GM21526 (cell line): ENCODE measurements around the gene MAN1C1.

ENCODE experiments used
- ATAC-seq: cut with Tn5 transposase; IDR thresholded peaks from one replicate; pipeline ENCODE4 v1.9.1; 2021; ENCODE audit warnings: moderate library complexity; ENCODE audit not compliant: unreplicated experiment, low FRiP score

The MAN1C1 gene

DNA sequence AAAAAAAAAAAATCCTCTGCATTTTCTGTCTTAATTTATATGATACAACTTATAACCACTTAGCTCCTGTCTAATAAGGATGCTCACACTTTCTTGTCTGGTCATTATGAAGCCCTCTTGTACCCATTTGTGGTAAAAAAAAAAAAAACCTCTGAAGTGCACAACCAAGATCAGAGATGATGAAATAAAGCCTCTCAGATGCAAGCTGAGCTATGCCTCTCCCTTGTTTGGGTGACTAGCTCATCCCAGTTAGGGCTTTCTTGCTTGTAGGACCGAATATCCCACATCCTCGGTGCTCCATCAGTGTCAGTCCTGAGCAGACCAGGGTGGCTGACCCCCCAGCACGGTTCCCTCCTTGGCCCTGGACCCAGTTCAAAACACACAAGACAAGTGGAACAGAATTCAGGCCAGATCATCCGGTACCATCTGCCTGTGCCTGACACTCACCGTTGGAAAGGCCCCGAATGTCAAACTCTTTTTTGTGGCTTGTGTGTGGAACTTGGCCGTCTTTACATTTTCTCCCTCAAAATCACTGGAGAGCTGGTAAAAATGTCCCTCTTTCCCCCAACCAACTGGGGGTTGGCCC, 177.1 kb downstream of the MAN1C1 start:
- no peak for ATAC-seq

- ATAC-seq: no peak
Observed at GRCh38 chr1:25794325-25794724, 177.7 kb downstream of the MAN1C1 start.

DNA sequence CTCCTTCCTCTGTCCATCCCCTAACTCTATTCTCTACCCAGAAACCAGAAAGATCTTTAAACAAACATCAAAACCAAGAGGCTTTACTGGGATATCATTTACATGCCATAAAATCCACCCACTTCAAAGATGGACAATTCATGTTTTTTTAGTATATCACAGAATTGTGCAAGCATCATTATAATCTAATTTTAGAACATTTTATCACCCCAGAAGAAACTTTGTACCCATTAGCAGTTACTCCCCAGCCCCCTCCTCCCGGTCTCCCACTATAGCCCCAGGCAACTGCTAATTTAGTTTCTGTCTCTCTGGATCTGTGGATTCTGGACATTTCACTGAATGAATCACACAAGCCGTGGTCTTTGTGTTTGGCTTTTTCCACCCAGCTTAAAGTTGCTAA, 178.6 kb downstream of the MAN1C1 start:
- no peak for ATAC-seq

DNA sequence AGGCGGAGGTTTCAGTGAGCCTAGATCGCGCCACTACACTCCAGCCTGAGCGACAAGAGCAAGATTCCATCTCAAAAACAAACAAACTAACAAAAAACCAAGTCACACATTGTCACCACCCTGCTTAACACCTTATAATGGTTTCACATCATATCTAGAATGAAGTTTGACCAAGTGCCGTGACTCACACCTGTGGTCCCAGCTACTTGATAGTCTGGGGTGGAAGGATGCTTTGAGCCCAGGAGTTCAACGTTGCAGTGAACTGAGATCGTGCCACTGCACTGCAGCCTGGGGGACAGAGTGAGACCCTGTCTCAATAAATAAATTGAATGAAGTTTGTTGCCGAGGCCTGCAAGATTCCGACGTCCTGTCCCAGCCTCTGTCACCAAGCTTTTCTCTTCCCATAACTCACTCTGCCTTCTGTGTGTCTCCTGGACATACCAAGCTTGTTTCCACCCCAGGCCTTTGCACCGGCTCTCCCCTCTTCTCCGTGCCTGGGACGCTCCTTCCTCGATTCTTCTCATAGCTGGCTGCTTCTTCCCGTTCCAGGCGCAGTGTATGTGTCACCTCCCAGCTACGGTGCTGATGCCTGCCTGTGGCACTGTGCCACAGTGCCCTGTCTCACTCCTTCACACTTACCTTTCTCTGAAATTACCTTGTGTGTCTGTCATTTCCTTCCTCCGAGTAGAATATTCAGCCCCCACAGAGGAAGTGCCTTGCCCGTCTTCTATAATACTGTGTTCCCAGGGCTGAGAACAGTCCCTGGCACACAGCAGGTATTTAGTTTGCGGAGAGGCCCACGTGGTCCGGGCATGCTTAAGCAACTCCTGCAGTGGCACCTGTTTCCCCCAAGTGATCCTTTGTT, 179.6 kb downstream of the MAN1C1 start:
- ATAC-seq: no peak

DNA sequence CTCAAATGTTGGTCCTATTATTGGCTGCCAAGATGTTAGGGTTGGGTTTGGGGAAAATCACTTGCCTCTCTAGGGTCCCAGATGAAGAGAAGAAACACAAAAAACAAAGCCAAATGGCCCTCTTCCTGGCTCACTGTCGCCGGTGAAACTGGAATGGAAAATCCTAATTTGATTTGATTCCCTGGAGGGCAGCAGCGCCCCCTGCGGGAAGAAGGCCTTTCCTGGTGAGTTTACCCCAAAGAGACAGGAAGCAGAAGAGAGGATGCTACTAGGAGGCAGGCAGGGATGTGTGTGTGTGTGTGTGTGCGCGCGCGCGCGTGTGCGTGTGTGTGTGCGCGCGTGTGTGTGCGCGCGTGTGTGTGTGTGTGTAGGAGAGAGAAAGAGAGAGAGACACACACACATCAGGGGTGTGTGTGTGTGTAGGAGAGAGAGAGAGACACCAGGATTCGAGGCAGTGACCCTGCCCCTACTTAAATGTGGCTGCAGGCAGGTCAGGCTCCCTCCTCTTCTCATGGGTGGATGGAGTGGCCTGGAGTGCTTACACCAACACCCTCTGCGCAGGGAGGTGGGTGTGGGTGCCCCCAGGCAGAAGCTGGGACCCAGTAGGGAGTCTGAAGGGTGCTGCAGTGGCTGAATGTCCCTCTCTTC, 180.3 kb downstream of the MAN1C1 start:
- no peak for ATAC-seq

DNA sequence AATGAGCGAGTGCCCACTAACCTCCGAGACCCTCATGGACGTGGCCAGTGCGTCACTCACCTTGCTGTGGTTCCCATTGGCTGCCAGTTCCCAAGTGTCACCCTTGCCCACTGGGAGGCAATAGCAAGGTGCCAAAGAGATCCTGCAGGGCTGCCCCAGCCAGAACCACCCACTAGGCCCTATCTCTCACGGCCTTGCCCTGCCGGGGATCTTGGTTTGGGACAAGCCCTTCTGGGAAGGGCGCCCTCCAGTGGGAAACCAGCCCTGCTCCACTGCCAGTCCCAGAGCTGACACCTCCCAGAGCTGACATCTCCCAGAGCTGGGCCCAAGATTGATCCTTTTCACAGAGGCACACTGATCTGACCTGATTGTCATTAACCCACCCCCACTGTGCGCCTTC, 181.3 kb downstream of the MAN1C1 start:
- no peak for ATAC-seq

- ATAC-seq: no peak
Observed at GRCh38 chr1:25798666-25799351, 182.2 kb downstream of the MAN1C1 start.

GRCh38 chr1:25799352-25799934, 182.9 kb downstream of the MAN1C1 start:
- no peak for ATAC-seq

- no peak for ATAC-seq
Observed at GRCh38 chr1:25799935-25800702, 183.5 kb downstream of the MAN1C1 start, which contains the start of gene SELENON. TSS of gene SELENON (plus strand) at chr1:25800193. CDS start at chr1:25800231, 38 bp downstream.

- no peak for ATAC-seq
Observed at GRCh38 chr1:25800703-25801377, 184.2 kb downstream of the MAN1C1 start.

GRCh38 chr1:25802915-25803314, 186.3 kb downstream of the MAN1C1 start:
- no peak for ATAC-seq

DNA sequence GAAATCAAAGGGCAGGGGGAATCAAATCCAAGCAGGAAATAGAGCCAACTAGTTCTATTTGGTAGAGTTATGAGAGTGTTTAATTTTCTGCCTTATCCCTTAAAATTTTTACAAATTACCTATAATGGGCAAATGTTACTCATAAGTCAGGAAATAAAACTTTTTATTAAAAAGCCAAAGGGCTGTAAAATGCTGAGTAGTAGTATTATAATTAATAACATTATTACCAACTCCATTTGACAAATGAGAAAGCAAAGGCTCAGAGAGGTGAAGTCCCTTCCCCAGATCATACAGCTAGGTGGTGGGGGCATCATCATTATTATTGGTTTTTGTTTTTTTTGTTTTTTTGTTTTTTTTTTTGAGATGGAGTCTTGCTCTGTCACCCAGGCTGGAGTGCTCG, 186.8 kb downstream of the MAN1C1 start:
- ATAC-seq: no peak

DNA sequence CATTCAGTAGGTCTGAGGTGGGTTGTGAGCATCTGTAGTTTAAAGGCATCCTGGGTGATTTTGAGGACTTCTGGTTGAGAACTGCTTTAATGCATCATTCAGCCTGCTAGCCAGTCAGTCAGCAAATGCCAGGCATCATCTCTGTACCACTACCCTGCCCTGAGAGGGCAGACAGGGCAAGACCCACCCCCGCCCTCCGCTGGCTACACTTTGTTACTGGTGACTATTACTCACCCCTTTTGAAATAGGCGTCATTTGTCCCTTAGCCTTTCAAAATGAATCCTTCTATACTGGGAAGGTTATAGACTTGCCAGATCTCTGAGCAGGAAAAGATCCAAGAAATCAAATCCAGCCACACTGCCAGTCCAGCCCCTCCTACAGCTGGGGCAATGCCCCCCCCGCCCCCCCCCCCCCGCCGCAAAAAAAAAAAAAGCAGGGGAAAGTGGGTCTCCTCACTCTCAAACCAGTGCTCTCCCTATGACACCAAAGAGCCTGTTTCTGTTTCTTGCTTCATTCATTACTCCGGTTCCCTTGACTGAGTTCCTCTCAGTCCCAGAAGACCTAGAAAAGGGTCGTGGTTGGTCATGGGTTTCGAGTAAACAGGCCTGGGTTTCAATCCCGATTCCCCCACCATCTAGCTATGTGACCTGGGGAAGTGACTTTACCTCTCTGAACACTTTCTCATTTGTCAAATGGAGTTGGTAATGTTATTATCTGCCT, 187.8 kb downstream of the MAN1C1 start:
- no peak for ATAC-seq

DNA sequence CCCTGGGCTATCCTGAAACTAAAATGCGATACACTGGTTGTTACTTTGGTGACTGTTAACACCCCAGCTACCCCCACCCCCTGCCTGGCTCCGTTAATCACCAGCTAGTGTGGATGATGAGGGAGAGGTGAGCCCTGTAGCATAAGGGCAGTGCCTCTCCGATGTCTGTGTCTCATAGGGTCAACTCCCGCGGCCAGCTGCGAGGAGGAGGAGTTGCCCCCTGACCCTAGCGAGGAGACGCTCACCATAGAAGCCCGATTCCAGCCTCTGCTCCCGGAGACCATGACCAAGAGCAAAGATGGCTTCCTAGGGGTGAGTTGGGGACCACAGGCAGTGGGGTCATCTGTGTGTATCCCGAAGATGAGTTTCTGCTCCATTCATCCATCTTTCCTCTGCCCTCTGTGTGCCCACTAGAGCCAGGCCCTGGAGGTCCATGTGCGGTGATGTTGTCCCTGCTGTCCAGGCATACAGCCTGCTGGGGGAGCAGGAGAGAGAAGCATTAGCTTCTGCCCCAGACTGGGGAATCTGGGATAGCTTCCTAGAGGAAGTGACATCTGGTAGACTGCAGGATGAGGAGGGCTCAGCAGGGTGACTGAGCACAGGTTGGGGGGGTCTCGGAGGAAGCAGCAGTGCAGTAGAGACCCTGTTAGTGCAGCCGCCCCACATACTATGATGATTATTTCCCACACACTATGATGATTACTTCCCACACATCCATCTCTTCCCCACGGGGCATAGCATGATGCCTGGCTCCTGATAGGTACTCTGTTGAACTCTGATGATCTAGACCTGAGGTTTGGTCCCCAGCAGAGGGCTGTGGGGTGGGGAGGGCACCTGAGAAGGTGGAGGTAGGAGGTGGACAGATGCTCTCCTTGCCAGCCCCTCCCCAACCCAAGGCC, 188.6 kb downstream of the MAN1C1 start:
- no peak for ATAC-seq

DNA sequence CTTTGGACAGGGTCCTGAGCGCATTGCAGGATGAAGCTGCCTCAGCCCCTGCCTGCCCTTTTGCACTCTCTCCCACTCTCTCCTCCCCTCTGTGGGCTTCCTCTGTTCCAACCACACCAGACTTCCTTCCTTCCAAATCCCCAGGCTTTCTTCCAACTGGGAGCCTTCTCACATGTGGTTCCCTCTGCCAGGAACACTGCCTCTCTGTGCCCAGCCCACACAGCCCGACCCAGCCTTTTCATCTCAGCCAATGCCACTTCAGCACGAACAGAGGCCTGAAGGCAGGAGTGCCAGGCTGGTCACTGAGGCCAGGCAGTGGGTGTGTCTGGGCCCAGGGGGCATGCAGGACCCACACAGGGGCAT, 189.3 kb downstream of the MAN1C1 start:
- ATAC-seq: no peak

GRCh38 chr1:25806418-25806817, 189.8 kb downstream of the MAN1C1 start:
- no peak for ATAC-seq

DNA sequence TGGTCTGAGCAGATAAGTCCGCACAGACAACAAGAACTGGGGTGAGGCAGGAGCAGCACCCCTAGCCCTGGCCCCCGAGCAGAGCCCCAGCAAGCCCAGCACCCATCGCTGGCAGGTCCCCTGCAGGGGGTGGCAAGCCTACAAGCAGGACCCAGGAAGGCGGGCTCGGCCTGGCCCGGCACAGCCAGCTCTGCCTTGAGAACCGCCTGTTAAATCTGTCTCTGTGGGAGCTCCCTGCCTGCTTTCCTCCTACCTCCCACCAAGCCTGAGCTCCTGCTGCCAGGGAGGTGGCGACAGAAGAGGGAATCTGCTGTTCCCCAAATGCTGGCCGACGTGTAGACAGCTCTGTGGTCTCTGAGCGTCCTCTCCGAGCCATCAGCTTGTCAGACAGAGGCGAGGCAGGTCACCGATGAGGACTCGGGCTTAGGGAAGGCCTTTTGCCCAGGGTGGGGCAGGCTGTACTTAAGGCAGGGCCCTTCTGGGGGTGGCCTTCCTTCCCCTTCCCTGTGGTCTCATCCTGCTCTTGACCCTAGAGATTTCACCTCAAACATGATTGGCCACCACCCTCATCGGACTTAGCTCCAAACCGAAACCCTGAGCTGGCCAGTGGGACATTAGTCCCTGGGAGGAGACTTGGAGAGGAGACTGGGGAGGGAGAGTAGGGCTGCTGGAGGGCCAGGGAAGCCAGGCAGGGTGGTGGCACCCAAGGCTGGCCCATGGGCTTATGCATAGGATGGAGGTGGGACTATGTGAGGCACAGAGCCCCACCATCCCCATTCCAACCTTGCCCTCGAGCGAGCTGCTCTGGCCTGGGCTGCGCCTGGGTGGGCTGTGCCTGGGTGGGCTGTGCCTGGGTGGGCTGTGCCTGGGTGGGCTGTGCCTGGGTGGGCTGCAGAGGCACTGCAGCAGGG, 191.1 kb downstream of the MAN1C1 start:
- ATAC-seq: no peak
